Liver (tissue), 3 donors: ENCODE data around the gene CEP162.

Experiments used
- EGR1 ChIP-seq, 2 donors: IDR thresholded peaks; 2 replicates each; pipeline ENCODE4 v1.6.1; 2016 to 2018; ENCODE audit warnings: antibody characterized with exemption in 2 of 2, low read depth in 2 of 2
- FOXA1 ChIP-seq: IDR thresholded peaks from 2 replicates; pipeline ENCODE4 v1.6.1; 2016; ENCODE audit warnings: antibody characterized with exemption
- HNF4A ChIP-seq, 2 donors: conservative IDR thresholded peaks; 2 replicates each; pipeline ENCODE4 v1.6.1; 2016; ENCODE audit warnings: antibody characterized with exemption in 2 of 2, mild to moderate bottlenecking in 2 of 2
- RAD21 ChIP-seq, 2 donors: IDR thresholded peaks; 2 replicates each; pipeline ENCODE4 v1.6.1; 2016; ENCODE audit warnings: antibody characterized with exemption in 2 of 2, mild to moderate bottlenecking in 2 of 2
- TAF1 ChIP-seq: conservative IDR thresholded peaks from 2 replicates; pipeline ENCODE4 v1.6.1; 2016; ENCODE audit warnings: antibody characterized with exemption, mild to moderate bottlenecking
- YY1 ChIP-seq: IDR thresholded peaks from 2 replicates; pipeline ENCODE4 v1.6.1; 2016; ENCODE audit warnings: antibody characterized with exemption, mild to moderate bottlenecking
- TF ChIP-seq, protein P1 (sequence below): fragments of 150-350 bp; IDR thresholded peaks from 2 replicates; pipeline ENCODE4 v1.5.1; 2017; ENCODE audit warnings: improper control_type of control experiment, low read depth, low read length; ENCODE audit not compliant: missing input control
- TF ChIP-seq, protein P2 (sequence below): IDR thresholded peaks from 2 replicates; pipeline ENCODE4 v1.6.1; 2016; ENCODE audit warnings: antibody characterized with exemption, mild to moderate bottlenecking
- TF ChIP-seq, protein P3 (sequence below): IDR thresholded peaks from 2 replicates; pipeline ENCODE4 v1.6.1; 2016; ENCODE audit warnings: antibody characterized with exemption
- TF ChIP-seq, protein P4 (sequence below): IDR thresholded peaks from 2 replicates; pipeline ENCODE4 v1.6.1; 2016; ENCODE audit warnings: antibody characterized with exemption
- donor health status: healthy.
- donor health status: healthy.

DNA sequence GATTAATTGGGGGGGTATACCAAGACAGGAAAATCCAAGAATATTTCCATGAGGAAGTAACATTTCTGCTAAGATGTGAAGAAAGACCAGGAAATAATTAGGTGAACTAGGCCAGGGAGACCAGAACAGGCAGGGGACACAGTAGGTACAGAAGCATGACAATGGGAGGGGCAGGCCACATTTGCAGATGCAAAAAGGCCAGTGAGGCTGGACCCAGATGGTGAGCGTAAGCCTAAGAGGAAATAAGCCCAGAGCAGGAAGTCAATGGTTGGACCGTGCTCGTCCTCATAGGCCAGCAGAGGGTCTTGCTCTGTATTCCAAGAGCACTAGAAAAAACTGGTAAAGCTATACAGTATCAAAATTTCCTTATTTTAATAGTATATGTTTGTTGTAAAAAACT lies 9.4 kb downstream of the CEP162 start:
- TF ChIP-seq, protein P1, sequence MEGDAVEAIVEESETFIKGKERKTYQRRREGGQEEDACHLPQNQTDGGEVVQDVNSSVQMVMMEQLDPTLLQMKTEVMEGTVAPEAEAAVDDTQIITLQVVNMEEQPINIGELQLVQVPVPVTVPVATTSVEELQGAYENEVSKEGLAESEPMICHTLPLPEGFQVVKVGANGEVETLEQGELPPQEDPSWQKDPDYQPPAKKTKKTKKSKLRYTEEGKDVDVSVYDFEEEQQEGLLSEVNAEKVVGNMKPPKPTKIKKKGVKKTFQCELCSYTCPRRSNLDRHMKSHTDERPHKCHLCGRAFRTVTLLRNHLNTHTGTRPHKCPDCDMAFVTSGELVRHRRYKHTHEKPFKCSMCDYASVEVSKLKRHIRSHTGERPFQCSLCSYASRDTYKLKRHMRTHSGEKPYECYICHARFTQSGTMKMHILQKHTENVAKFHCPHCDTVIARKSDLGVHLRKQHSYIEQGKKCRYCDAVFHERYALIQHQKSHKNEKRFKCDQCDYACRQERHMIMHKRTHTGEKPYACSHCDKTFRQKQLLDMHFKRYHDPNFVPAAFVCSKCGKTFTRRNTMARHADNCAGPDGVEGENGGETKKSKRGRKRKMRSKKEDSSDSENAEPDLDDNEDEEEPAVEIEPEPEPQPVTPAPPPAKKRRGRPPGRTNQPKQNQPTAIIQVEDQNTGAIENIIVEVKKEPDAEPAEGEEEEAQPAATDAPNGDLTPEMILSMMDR, result no peak
- TF ChIP-seq FOXA1, result no peak
- TF ChIP-seq, protein P2, sequence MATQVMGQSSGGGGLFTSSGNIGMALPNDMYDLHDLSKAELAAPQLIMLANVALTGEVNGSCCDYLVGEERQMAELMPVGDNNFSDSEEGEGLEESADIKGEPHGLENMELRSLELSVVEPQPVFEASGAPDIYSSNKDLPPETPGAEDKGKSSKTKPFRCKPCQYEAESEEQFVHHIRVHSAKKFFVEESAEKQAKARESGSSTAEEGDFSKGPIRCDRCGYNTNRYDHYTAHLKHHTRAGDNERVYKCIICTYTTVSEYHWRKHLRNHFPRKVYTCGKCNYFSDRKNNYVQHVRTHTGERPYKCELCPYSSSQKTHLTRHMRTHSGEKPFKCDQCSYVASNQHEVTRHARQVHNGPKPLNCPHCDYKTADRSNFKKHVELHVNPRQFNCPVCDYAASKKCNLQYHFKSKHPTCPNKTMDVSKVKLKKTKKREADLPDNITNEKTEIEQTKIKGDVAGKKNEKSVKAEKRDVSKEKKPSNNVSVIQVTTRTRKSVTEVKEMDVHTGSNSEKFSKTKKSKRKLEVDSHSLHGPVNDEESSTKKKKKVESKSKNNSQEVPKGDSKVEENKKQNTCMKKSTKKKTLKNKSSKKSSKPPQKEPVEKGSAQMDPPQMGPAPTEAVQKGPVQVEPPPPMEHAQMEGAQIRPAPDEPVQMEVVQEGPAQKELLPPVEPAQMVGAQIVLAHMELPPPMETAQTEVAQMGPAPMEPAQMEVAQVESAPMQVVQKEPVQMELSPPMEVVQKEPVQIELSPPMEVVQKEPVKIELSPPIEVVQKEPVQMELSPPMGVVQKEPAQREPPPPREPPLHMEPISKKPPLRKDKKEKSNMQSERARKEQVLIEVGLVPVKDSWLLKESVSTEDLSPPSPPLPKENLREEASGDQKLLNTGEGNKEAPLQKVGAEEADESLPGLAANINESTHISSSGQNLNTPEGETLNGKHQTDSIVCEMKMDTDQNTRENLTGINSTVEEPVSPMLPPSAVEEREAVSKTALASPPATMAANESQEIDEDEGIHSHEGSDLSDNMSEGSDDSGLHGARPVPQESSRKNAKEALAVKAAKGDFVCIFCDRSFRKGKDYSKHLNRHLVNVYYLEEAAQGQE, result no peak
- no peak for TF ChIP-seq YY1
- no peak for TF ChIP-seq EGR1 (IDR thresholded peaks at IDR 0.05; ENCODE audit: low read depth in 2 of 2)
- TF ChIP-seq RAD21 (IDR thresholded peaks at IDR 0.05), result no peak
- TF ChIP-seq, protein P3, sequence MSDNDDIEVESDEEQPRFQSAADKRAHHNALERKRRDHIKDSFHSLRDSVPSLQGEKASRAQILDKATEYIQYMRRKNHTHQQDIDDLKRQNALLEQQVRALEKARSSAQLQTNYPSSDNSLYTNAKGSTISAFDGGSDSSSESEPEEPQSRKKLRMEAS, result no peak
- TF ChIP-seq HNF4A (conservative IDR thresholded peaks at IDR 0.05), result no peak
- no peak for TF ChIP-seq TAF1
- TF ChIP-seq, protein P4, sequence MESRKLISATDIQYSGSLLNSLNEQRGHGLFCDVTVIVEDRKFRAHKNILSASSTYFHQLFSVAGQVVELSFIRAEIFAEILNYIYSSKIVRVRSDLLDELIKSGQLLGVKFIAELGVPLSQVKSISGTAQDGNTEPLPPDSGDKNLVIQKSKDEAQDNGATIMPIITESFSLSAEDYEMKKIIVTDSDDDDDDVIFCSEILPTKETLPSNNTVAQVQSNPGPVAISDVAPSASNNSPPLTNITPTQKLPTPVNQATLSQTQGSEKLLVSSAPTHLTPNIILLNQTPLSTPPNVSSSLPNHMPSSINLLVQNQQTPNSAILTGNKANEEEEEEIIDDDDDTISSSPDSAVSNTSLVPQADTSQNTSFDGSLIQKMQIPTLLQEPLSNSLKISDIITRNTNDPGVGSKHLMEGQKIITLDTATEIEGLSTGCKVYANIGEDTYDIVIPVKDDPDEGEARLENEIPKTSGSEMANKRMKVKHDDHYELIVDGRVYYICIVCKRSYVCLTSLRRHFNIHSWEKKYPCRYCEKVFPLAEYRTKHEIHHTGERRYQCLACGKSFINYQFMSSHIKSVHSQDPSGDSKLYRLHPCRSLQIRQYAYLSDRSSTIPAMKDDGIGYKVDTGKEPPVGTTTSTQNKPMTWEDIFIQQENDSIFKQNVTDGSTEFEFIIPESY, result no peak
